ENCODE results near the gene PTGR1.
A peak's percentile ranks its signal among the peaks of the same experiment; 100 is the strongest.
"Not testable (repeated sequence)": the region's sequence is repeated elsewhere in the genome, so short reads cannot be mapped to it uniquely, and the experiment has no call there.

Gene PTGR1

GRCh38 chr9:111610845-111611244 is 11.4 kb upstream of the PTGR1 start:
- no peak for DNase-seq

- no peak for DNase-seq
Measured at GRCh38 chr9:111610149-111610548, 10.7 kb upstream of the PTGR1 start.

- DNase-seq: no peak
Measured at GRCh38 chr9:111605041-111605559, 5.7 kb upstream of the PTGR1 start.

DNA sequence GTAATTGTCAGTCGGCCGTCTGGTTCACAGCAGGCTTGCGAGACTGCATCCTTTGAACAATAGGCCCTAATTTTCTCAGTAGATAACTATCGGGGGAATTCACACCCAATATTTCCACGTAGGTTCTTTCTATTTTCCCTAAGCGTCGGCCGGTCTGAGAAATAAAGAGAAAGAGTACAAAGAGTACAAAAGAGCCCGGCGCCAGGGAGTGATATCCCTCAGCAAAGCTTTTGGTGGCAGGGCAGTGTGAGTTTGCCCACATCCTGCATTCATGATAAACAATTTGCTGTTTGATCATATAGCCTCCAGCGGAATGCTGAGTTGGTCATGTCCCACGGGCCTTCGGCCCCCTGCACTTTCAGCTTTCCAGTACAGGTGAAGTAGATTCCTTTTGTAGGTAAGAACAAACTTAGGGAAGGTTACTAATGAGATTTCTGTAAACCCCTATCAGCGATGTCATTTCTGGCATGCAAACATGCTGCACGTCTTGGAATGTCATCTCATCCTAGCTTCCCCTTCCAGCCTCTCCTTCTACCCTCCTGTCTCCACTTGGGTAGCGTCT is 4.7 kb upstream of the PTGR1 start:
- DNase-seq: no peak

DNA sequence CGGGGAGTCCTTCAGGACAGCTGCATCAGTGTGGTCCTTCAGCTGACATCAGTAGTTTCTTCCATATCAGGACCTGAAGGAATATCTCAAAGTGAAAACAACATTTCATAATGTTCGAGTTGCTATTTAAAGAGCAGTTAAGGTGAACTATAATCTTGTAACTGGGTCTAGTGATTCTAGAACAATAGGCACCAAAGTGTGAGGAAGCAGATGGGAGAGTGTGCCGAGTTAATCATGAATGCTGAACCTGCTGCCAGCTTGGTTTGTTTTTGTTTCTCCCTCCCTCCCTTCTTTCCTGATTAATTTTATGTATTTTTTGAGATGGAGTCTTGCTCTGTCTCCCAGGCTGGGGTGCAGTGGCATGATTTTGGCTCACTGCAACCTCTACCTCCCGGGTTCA is 3.6 kb upstream of the PTGR1 start:
- no peak for DNase-seq

DNA sequence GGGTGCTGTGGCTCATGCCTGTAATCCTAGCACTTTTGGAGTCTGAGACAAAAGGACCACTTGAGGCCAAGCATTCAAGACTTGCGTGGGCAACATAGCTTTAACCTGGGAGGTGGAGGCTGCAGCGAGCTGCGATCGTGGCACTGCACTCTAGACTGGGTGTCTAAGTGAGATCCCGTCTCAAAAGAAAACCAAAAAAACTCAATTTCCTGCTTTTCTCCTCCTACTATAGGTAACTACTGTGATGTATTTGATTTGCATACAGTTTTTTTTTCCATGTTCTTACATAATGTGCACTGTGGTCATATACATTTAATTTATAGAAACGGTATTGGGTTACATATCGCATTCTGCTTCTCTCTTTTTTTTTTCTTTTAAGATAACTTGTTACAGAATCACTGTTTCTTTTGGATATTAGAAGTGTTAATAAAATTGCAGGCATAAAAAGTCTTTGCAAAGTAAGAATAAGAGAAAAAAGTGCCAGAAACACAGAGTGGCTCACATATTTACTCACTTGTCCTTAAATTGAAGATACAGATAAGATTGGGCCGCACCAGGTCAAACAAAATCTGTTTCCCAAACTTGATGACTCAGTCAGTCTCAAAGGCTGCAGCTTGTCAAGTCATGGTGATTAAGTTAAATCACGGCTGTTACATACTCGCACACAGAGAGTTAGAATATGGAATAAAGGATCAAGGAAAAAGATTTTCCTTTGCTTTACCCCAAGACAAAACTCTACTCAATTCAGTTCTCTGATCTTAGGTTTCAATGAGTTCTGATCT is 2.0 kb upstream of the PTGR1 start:
- DNase-seq: no peak

DNA sequence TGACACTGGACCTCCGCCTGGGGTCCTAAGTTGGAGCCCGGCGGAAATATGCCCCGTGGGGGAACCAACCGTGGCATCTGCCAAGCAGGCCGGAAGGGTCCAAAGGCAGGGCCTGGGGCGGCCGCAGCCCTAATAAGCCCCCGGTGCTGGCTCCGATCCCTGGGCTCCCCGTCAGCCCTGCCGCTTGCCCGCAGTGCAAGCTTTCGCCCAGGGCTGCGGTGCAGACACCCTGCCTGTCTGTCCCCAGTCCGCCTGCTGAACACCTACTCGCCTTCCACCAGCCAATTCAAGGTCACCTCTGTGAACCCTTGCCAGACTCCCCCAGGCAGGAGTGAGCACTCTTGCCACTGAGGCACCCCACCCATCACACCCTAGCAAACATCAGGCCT is 502 bp upstream of the PTGR1 start:
- DNase-seq: no peak

DNA sequence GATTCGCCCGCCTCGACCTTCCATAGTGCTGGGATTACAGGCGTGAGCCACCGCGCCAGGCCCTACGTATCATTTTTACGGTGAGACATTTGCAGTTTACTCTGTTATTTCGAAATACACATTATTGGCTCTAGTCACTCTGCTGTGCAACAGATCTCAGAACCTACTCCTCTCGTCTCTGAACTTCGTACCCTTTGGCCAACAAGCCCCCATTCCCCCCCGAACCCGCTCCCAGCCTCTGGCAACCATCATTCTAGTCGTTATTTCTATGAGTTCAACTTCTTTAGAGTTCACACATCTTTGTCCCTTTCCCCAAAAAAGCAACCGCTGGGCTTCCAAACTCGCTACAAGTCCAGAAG is 735 bp downstream of the PTGR1 start:
- DNase-seq: no peak

DNA sequence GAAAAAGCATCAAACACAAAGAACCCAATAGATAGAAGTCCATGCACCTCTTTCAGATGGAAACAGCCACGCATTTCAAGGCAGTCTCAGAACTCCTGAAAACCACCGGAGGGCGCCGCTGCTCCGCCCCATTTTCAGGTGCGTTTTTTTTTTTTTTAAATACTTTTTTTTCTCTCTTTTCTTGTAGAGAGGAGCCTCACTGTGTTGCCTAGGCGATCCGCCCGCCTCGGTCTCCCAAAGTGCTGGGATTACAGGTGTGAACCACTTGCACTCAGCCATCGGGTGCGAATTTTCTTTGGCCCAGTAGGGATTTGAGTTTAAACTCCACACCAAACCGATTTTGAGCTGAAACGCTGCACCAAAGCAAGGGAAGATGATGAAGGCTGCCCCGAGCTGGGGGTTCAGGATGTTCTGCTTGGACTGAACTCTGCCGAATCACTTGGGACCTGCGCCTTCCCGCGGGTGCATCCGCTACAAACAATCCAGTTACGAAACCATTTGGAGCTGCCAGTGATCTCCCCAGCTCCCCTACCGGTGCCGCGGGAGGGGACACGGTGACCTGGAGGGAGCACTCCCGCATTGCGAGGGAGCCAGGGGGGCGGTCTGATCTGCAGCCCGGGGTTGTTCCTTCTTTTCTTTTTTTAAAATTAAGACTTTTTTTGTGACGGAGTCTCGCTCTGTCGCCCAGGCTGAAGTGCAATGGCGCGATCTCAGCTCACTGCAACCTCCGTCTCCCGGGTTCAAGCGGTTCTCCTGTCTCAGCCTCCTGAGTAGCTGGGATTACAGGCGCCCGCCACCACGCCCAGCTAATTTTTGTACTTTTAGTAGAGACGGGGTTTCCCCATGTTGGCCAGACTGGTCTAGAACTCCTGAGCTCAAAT is 1.4 kb downstream of the PTGR1 start:
- peak; percentile 48 for DNase-seq

DNA sequence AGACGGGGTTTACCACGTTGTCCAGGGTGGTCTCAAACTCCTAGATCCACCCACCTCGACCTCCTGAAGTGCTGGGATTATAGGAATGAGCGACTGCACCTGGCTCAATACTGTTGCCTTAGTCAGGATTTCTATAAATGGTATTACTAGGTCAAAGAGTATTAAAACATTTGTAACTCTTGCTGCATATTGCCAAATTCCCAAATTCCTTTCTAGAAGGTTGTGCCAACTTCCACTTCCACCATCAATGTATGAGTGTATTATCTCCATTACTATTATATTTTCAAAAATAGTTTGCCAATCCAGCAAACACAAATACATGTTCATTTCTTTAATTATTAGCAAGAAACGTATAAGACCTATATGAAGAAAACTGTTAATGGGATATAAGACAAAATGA is 10.6 kb downstream of the PTGR1 start:
- no peak for DNase-seq

DNA sequence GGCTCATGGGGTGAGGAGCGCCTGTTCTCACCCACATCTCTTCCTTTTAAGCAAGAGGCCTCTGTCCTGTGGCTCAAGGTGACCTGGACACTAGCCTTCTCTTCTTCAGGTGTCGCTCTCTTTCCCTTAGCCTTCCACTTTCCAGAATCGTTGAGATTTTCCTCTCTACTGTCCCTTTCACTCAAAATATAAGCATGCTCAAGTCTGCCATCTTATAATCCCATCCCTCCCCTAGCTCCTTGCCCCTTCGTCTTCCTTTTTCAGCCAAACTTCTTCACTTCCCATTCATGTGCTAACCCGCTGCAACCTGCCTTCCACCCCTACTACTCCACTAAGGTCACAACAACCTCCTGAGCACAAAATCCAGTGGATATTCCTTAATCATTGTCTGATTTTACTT is 13.1 kb downstream of the PTGR1 start:
- DNase-seq: no peak

DNA sequence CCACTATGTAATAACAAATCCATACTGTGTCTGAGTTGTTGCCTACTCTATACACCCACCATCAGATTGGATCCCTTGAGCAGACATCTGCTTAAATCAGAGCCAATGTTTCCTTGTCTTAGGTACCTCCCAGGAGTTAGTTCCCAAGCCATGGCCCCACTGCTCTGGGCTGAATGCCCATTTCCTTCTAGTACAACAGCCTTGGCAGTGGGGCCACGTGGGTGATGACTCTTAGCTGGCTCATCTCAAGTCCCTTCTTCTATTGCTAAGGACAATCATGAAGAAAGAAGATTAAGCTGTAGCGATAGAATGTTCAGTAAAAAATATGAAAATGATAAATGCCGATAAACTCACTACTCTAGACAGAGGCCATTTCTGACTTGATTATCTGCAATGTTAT is 16.6 kb downstream of the PTGR1 start:
- DNase-seq: no peak

GRCh38 chr9:111572950-111573604 is 26.4 kb downstream of the PTGR1 start:
- DNase-seq: peak; percentile 10

DNA sequence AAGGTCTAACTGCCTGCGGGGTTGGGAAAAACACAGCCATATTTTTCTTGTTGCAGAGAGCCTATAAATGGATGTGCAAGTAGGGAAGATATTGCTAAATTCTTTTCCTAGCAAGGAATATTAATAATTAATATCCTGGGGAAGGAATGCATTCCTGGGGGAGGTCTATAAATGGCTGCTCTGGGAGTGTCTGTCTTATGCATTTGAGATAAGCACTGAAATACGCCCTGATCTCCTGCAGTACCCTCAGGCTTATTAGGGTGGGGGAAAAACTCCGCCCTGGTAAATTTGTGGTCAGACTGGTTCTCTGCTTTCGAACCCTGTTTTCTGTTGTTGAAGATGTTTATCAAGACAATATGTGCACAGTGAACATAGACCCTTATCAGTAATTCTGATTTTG is 31.3 kb downstream of the PTGR1 start:
- DNase-seq: not testable (repeated sequence)

- DNase-seq: peak; percentile 14
Measured at GRCh38 chr9:111566234-111566633, 33.2 kb downstream of the PTGR1 start.

- no peak for DNase-seq
Measured at GRCh38 chr9:111561165-111561719, 38.2 kb downstream of the PTGR1 start.

GRCh38 chr9:111559000-111559610 is 40.3 kb downstream of the PTGR1 start:
- DNase-seq: no peak

GRCh38 chr9:111555425-111555824 is 44.0 kb downstream of the PTGR1 start:
- DNase-seq: not testable (repeated sequence)

DNA sequence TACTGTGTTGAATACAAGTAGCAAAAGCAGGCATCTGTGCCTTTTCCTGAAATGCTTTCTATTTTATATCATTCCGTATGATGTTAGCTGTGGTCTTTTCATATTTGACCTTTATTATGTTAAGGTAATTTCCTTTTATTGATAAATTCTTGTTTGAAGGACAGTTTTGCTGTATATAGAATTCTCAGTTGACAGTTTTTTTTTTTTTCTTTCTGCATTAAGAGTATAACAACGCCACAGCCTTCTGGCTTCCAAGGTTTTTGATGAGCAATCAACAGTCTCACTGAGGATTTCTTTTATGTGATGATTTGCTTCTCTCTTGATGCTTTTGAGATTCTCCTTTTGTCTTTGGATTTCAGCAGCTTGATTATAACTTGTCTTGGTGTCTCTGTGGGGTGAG is 50.8 kb downstream of the PTGR1 start:
- no peak for DNase-seq

DNA sequence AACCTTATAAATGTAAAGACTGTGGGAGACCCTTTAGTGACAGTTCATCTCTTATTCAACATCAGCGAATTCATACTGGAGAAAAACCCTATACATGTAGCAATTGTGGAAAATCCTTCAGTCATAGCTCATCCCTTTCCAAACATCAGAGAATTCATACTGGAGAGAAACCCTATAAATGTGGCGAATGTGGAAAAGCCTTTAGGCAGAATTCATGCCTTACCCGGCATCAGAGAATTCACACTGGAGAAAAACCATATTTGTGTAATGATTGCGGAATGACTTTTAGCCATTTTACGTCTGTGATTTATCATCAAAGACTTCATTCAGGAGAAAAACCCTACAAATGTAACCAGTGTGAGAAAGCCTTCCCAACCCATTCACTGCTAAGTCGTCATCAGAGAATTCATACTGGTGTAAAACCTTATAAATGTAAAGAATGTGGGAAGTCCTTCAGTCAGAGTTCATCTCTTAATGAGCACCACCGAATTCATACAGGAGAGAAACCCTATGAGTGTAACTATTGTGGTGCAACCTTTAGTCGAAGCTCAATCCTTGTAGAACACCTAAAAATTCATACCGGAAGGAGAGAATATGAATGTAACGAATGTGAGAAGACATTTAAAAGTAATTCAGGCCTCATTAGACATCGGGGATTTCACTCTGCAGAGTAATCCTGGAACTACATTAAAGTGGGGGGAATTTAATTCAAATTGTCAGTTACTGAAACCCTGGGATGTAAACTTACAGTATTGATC is 56.8 kb downstream of the PTGR1 start:
- no peak for DNase-seq

- DNase-seq: no peak
Measured at GRCh38 chr9:111533099-111533790, 66.2 kb downstream of the PTGR1 start.

Measured in NCI-H2171 (cell line).